Fibroblast of lung (primary cell): Measurements from ENCODE around the gene DMBT1.

Experiments
- CTCF ChIP-seq, 2 donors: IDR thresholded peaks in 1 of 2; conservative IDR thresholded peaks in 1 of 2; 1 replicate in 1 of 2; 2 replicates in 1 of 2; pipeline ENCODE4 v1.5.1; 2011 to 2012; ENCODE audit warnings: low read length in 2 of 2, control low read depth in 1 of 2, inconsistent platforms in 1 of 2, low read depth in 1 of 2, mild to moderate bottlenecking in 1 of 2
- EZH2 ChIP-seq: IDR thresholded peaks from 2 replicates; pipeline ENCODE4 v1.5.1; 2012; ENCODE audit warnings: low read length, control low read depth, mild to moderate bottlenecking; ENCODE audit errors: missing control alignments

DNA sequence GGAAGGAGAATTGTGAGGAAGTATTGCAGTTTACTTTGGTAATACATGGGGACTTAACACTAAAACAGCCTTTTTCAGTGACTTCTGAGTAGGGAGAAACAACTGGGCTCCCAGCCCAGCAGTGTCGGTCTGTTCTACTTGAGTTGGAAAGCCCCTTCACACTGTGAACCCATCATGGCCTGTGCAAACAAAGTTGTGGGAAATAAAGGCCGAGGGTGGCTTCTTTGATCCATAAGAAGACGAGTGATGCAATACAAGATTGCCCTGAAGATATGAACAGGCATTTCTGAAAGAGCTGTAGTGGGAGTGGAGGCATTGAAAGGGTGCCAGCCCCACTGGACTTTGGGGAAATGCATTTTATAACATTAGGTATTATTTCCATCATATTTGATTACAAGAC lies 110.8 kb downstream of the DMBT1 start:
- no peak for TF ChIP-seq CTCF (conservative IDR thresholded peaks at IDR 0.05 in 1 of 2, IDR thresholded peaks at IDR 0.05 in 1 of 2; ENCODE audit: low read depth in 1 of 2, low read length in 2 of 2)
- TF ChIP-seq EZH2: no peak
